Measurements from ENCODE around the gene SATB1. TPM values are rescaled to one million over a fixed set of nuclear protein-coding genes. Genes with fewer than 3 reads are reported as not detected.
"Not testable (repeated sequence)": the region's sequence is repeated elsewhere in the genome, so short reads cannot be mapped to it uniquely, and the experiment has no call there.

SATB1 gene
- total RNA-seq, 1 experiment from 2014 or later, result 28.7 TPM

- H3K4me2 ChIP-seq, result no peak overlapping the region
- H3K27me3 ChIP-seq (ENCODE audit: insufficient read depth, low read depth), result no peaks in the 10 kb centered on the region
- intact Hi-C loops (cut with micrococcal nuclease; ENCODE audit: unreplicated experiment), result no loop called here
- H3K27ac ChIP-seq, result no peak overlapping the region
- DNase-seq, result no peak
- no peaks in the 10 kb centered on the region for H3K4me1 ChIP-seq (replicated peaks; ENCODE audit: insufficient read depth)
- CTCF ChIA-PET, result no interaction called here
- H4K20me1 ChIP-seq (ENCODE audit: insufficient read depth), result no peaks in the 10 kb centered on the region
- POLR2A ChIA-PET (ENCODE audit: unreplicated experiment), result no interaction called here
- BruUV-seq (replicated peaks), result no TSS peak
- no peaks in the 10 kb centered on the region for H3K79me2 ChIP-seq (ENCODE audit: low read depth)
- H3K4me3 ChIP-seq, result no peak overlapping the region
- no peaks in the 10 kb centered on the region for H3F3A ChIP-seq (ENCODE audit: insufficient read depth, low read depth)
- no peaks in the 10 kb centered on the region for H3K9me3 ChIP-seq (ENCODE audit: insufficient read depth, low read depth)
- H2AFZ ChIP-seq, result no peak overlapping the region
- H3K36me3 ChIP-seq (ENCODE audit: low read depth), result no peaks in the 10 kb centered on the region
- H3K9me2 ChIP-seq (ENCODE audit: insufficient read depth), result no peaks in the 10 kb centered on the region
- TF ChIP-seq CTCF (conservative IDR thresholded peaks at IDR 0.05) (no peak), EZH2 (IDR thresholded peaks at IDR 0.05; ENCODE audit: low read depth) (no peak)
These were observed 41.0 kb upstream of the SATB1 start for GRCh38 chr3:18466136-18466535.

- CTCF ChIA-PET, result no interaction called here
- H4K20me1 ChIP-seq (ENCODE audit: insufficient read depth), result no peaks in the 10 kb centered on the region
- H3K4me1 ChIP-seq (replicated peaks; ENCODE audit: insufficient read depth), result no peaks in the 10 kb centered on the region
- H3K4me2 ChIP-seq, result no peak overlapping the region
- no peak overlapping the region for H3K4me3 ChIP-seq
- BruUV-seq (replicated peaks), result no TSS peak
- no peaks in the 10 kb centered on the region for H3K79me2 ChIP-seq (ENCODE audit: low read depth)
- no peak for TF ChIP-seq CTCF (conservative IDR thresholded peaks at IDR 0.05)
- TF ChIP-seq EZH2 (IDR thresholded peaks at IDR 0.05; ENCODE audit: low read depth), result no peak
- no peak for DNase-seq
- H3K27ac ChIP-seq, result no peak overlapping the region
- H3K27me3 ChIP-seq (ENCODE audit: insufficient read depth, low read depth), result no peaks in the 10 kb centered on the region
- intact Hi-C loops (cut with micrococcal nuclease; ENCODE audit: unreplicated experiment), result no loop called here
- no peaks in the 10 kb centered on the region for H3F3A ChIP-seq (ENCODE audit: insufficient read depth, low read depth)
- POLR2A ChIA-PET (ENCODE audit: unreplicated experiment), result no interaction called here
- no peaks in the 10 kb centered on the region for H3K36me3 ChIP-seq (ENCODE audit: low read depth)
- no peaks in the 10 kb centered on the region for H3K9me3 ChIP-seq (ENCODE audit: insufficient read depth, low read depth)
- no peak overlapping the region for H2AFZ ChIP-seq
- H3K9me2 ChIP-seq (ENCODE audit: insufficient read depth), result no peaks in the 10 kb centered on the region
These were observed 29.6 kb upstream of the SATB1 start for GRCh38 chr3:18454766-18455165.

- intact Hi-C loops (cut with micrococcal nuclease; ENCODE audit: unreplicated experiment); H3K9me3 ChIP-seq (ENCODE audit: insufficient read depth, low read depth); H3K36me3 ChIP-seq (ENCODE audit: low read depth); H2AFZ ChIP-seq; H3K4me2 ChIP-seq; H3K27me3 ChIP-seq (ENCODE audit: insufficient read depth, low read depth); H3K9me2 ChIP-seq (ENCODE audit: insufficient read depth); DNase-seq; H3K4me1 ChIP-seq (replicated peaks; ENCODE audit: insufficient read depth); H3K27ac ChIP-seq; H3K79me2 ChIP-seq (ENCODE audit: low read depth); H3K4me3 ChIP-seq; H3F3A ChIP-seq (ENCODE audit: insufficient read depth, low read depth); BruUV-seq (replicated peaks); CTCF ChIA-PET; POLR2A ChIA-PET (ENCODE audit: unreplicated experiment); H4K20me1 ChIP-seq (ENCODE audit: insufficient read depth): not testable (repeated sequence)
These were observed 24.5 kb upstream of the SATB1 start for GRCh38 chr3:18449618-18450017.

GRCh38 chr3:18447720-18448119 lies 22.6 kb upstream of the SATB1 start:
- BruUV-seq (replicated peaks), result no TSS peak
- no peak overlapping the region for H3K27ac ChIP-seq
- ChIA-PET POLR2A (ENCODE audit: unreplicated experiment) (no interaction called here), CTCF (no interaction called here)
- H3K4me3 ChIP-seq, result no peak overlapping the region
- peaks cover 15% of the 10 kb centered on the region for H3K4me1 ChIP-seq (replicated peaks; ENCODE audit: insufficient read depth)
- no peaks in the 10 kb centered on the region for H3K36me3 ChIP-seq (ENCODE audit: low read depth)
- H3K9me3 ChIP-seq (ENCODE audit: insufficient read depth, low read depth), result no peaks in the 10 kb centered on the region
- no peak for DNase-seq
- no peak for TF ChIP-seq CTCF (conservative IDR thresholded peaks at IDR 0.05)
- no peak for TF ChIP-seq EZH2 (IDR thresholded peaks at IDR 0.05; ENCODE audit: low read depth)
- intact Hi-C loops (cut with micrococcal nuclease; ENCODE audit: unreplicated experiment), result no loop called here
- no peak overlapping the region for H2AFZ ChIP-seq
- no peak overlapping the region for H3K4me2 ChIP-seq
- no peaks in the 10 kb centered on the region for H3K27me3 ChIP-seq (ENCODE audit: insufficient read depth, low read depth)
- H3F3A ChIP-seq (ENCODE audit: insufficient read depth, low read depth), result no peaks in the 10 kb centered on the region
- no peaks in the 10 kb centered on the region for H3K79me2 ChIP-seq (ENCODE audit: low read depth)
- no peaks in the 10 kb centered on the region for H3K9me2 ChIP-seq (ENCODE audit: insufficient read depth)
- no peaks in the 10 kb centered on the region for H4K20me1 ChIP-seq (ENCODE audit: insufficient read depth)

All from PC-9 (cell line).